ENCODE data around the gene FGF12. TPM values are rescaled to one million over a fixed set of nuclear protein-coding genes. Genes with fewer than 3 reads are reported as not detected.

The FGF12 gene
- total RNA-seq, 4 donors from 2014 or later: 0.54 to 6.3 (median 3.9) TPM

GRCh38 chr3:192653862-192654261 is 73.5 kb downstream of the FGF12 start:
- Histone ChIP-seq H3K4me3 (replicated peaks in 1 of 3) (no peak overlapping the region), H3K27me3 (no peaks in the 10 kb centered on the region), H3K36me3 (no peaks in the 10 kb centered on the region), H3K4me1 (no peaks in the 10 kb centered on the region), H3K27ac (no peak overlapping the region), H3K9me3 (no peaks in the 10 kb centered on the region)
- 75 to 89% methylated on average over 1 of the region's 1 CpG for WGBS, 2 donors
- no peak for DNase-seq
- intact Hi-C loops (cut with DNase I): no loop called here
- TF ChIP-seq, protein P1, sequence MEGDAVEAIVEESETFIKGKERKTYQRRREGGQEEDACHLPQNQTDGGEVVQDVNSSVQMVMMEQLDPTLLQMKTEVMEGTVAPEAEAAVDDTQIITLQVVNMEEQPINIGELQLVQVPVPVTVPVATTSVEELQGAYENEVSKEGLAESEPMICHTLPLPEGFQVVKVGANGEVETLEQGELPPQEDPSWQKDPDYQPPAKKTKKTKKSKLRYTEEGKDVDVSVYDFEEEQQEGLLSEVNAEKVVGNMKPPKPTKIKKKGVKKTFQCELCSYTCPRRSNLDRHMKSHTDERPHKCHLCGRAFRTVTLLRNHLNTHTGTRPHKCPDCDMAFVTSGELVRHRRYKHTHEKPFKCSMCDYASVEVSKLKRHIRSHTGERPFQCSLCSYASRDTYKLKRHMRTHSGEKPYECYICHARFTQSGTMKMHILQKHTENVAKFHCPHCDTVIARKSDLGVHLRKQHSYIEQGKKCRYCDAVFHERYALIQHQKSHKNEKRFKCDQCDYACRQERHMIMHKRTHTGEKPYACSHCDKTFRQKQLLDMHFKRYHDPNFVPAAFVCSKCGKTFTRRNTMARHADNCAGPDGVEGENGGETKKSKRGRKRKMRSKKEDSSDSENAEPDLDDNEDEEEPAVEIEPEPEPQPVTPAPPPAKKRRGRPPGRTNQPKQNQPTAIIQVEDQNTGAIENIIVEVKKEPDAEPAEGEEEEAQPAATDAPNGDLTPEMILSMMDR (IDR thresholded peaks at IDR 0.05): no peak
- no peak for TF ChIP-seq POLR2A (IDR thresholded peaks at IDR 0.05)

GRCh38 chr3:192652727-192653126 is 74.6 kb downstream of the FGF12 start:
- no peaks in the 10 kb centered on the region for H3K27me3 ChIP-seq
- no peak for DNase-seq
- intact Hi-C loops (cut with DNase I): no loop called here
- no peaks in the 10 kb centered on the region for H3K4me1 ChIP-seq
- no peak overlapping the region for H3K27ac ChIP-seq
- H3K4me3 ChIP-seq (replicated peaks in 1 of 3): no peak overlapping the region
- no peak for TF ChIP-seq POLR2A (IDR thresholded peaks at IDR 0.05)
- TF ChIP-seq, protein P1 (IDR thresholded peaks at IDR 0.05): no peak
- no peaks in the 10 kb centered on the region for H3K36me3 ChIP-seq
- no peaks in the 10 kb centered on the region for H3K9me3 ChIP-seq
- WGBS, 2 donors: 74 to 82% methylated on average over 3 of the region's 3 CpGs

- WGBS, 2 donors: 79 to 81% methylated on average over 6 of the region's 6 CpGs
- no peak for DNase-seq
- Histone ChIP-seq H3K36me3 (no peaks in the 10 kb centered on the region), H3K9me3 (no peaks in the 10 kb centered on the region), H3K27ac (no peak overlapping the region), H3K4me1 (no peaks in the 10 kb centered on the region), H3K27me3 (no peaks in the 10 kb centered on the region), H3K4me3 (replicated peaks in 1 of 3) (no peak overlapping the region)
- intact Hi-C loops (cut with DNase I): no loop called here
- TF ChIP-seq, protein P1 (IDR thresholded peaks at IDR 0.05): no peak
- no peak for TF ChIP-seq POLR2A (IDR thresholded peaks at IDR 0.05)
Observed at GRCh38 chr3:192651836-192652512, 75.4 kb downstream of the FGF12 start.

GRCh38 chr3:192645437-192645836 is 81.9 kb downstream of the FGF12 start:
- DNase-seq: no peak
- 53 to 91% methylated on average over 1 of the region's 1 CpG for WGBS, 2 donors
- intact Hi-C loops (cut with DNase I): no loop called here
- Histone ChIP-seq H3K9me3 (no peaks in the 10 kb centered on the region), H3K27me3 (peaks cover 6% of the 10 kb centered on the region), H3K36me3 (no peaks in the 10 kb centered on the region), H3K4me3 (replicated peaks in 1 of 3) (no peak overlapping the region), H3K4me1 (no peaks in the 10 kb centered on the region), H3K27ac (no peak overlapping the region)
- no peak for TF ChIP-seq POLR2A (IDR thresholded peaks at IDR 0.05)
- TF ChIP-seq, protein P1 (IDR thresholded peaks at IDR 0.05): no peak

DNA sequence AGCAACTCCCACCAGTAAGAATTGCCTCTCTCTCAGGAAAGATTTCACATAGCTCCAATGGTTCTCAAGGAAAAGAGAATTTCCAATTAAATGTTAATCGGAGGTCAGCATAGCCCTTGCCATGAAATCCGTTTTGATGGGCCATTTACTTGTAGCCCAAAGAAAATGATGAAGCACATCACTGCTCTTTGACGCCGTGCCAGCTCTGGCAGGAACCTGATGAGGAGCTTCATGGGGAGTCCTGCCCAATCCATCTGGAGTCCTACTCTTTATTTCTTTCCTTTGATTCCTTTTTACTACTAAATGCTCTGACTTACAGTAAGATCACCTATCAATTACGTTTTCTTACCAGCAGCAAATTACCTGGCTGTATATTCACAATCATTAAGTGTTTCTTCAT is 84.7 kb downstream of the FGF12 start:
- H3K4me1 ChIP-seq: no peaks in the 10 kb centered on the region
- no peaks in the 10 kb centered on the region for H3K36me3 ChIP-seq
- H3K4me3 ChIP-seq (replicated peaks in 1 of 3): no peak overlapping the region
- TF ChIP-seq POLR2A (IDR thresholded peaks at IDR 0.05): no peak
- TF ChIP-seq, protein P1 (IDR thresholded peaks at IDR 0.05): no peak
- H3K9me3 ChIP-seq: no peaks in the 10 kb centered on the region
- WGBS, 2 donors: 66 to 68% methylated on average over 5 of the region's 5 CpGs
- H3K27ac ChIP-seq: no peak overlapping the region
- intact Hi-C loops (cut with DNase I): no loop called here
- peaks cover 6% of the 10 kb centered on the region for H3K27me3 ChIP-seq
- DNase-seq: peak; percentile 1
